Mesenchymal stem cell (in vitro differentiated cells and primary cell): ENCODE data around the gene MRGPRE.

Source experiments
- DNase-seq: peaks from one replicate; pipeline ENCODE4 v3.0.0-alpha.2; 2013
- H2AFZ ChIP-seq: one replicate; pipeline ENCODE4 v1.6.1; 2013; ENCODE audit warnings: low read depth, mild to moderate bottlenecking, control low read depth, inconsistent platforms, low read length, moderate library complexity
- H2AK5ac ChIP-seq: 2 replicates; pipeline ENCODE4 v1.6.1; 2013; ENCODE audit warnings: low read length, moderate library complexity, mild to moderate bottlenecking, inconsistent platforms; ENCODE audit not compliant: severe bottlenecking
- H2BK120ac ChIP-seq: one replicate; pipeline ENCODE4 v1.6.1; 2013; ENCODE audit warnings: low read depth, mild to moderate bottlenecking, inconsistent platforms, low read length, moderate library complexity
- H2BK12ac ChIP-seq, 2 experiments: one replicate each; pipeline ENCODE4 v1.6.1; 2013; ENCODE audit warnings: inconsistent platforms in 2 of 2, low read length in 2 of 2, mild to moderate bottlenecking in 2 of 2, moderate library complexity in 2 of 2, control low read depth in 1 of 2
- H2BK15ac ChIP-seq: one replicate; pipeline ENCODE4 v1.6.1; 2013; ENCODE audit warnings: mild to moderate bottlenecking, low read depth, inconsistent platforms; ENCODE audit not compliant: poor library complexity, severe bottlenecking
- H2BK5ac ChIP-seq: 2 replicates; pipeline ENCODE4 v1.6.1; 2013; ENCODE audit warnings: low read depth, mild to moderate bottlenecking, low read length, control low read depth, inconsistent platforms; ENCODE audit not compliant: poor library complexity, severe bottlenecking
- H3K14ac ChIP-seq, 2 experiments: one replicate each; pipeline ENCODE4 v1.6.1; 2013; ENCODE audit warnings: inconsistent platforms in 2 of 2, low read length in 2 of 2, control low read depth in 1 of 2, mild to moderate bottlenecking in 1 of 2, moderate library complexity in 1 of 2
- H3K18ac ChIP-seq, 2 experiments: one replicate each; pipeline ENCODE4 v1.6.1; 2013; ENCODE audit warnings: inconsistent platforms in 2 of 2, low read length in 2 of 2, control low read depth in 1 of 2, low read depth in 1 of 2, mild to moderate bottlenecking in 1 of 2
- H3K23ac ChIP-seq, 2 experiments: one replicate each; pipeline ENCODE4 v1.6.1; 2013; ENCODE audit warnings: inconsistent platforms in 2 of 2, low read length in 2 of 2, mild to moderate bottlenecking in 2 of 2, moderate library complexity in 2 of 2, control low read depth in 1 of 2
- H3K27ac ChIP-seq: 2 replicates; pipeline ENCODE4 v1.5.1; 2013; ENCODE audit warnings: mild to moderate bottlenecking, moderate library complexity, low read length, control low read depth, inconsistent platforms; ENCODE audit not compliant: poor library complexity, severe bottlenecking
- H3K27me3 ChIP-seq, 2 experiments: 2 replicates each; pipeline versions ENCODE4 v1.6.1 to v1.7.0; 2013; ENCODE audit warnings: low read length in 2 of 2, mild to moderate bottlenecking in 2 of 2, moderate library complexity in 2 of 2, control low read depth in 1 of 2, inconsistent platforms in 1 of 2; ENCODE audit not compliant: control insufficient read depth in 1 of 2, insufficient read depth in 1 of 2
- H3K36me3 ChIP-seq, 2 experiments: 2 replicates each; pipeline versions ENCODE4 v1.6.1 to v1.7.0; 2013; ENCODE audit warnings: low read length in 2 of 2, control low read depth in 1 of 2, inconsistent platforms in 1 of 2, low read depth in 1 of 2, mild to moderate bottlenecking in 1 of 2; ENCODE audit not compliant: insufficient read depth in 2 of 2, control insufficient read depth in 1 of 2
- H3K4ac ChIP-seq, 2 experiments: one replicate each; pipeline ENCODE4 v1.6.1; 2013; ENCODE audit warnings: inconsistent platforms in 2 of 2, low read length in 2 of 2, mild to moderate bottlenecking in 2 of 2, moderate library complexity in 2 of 2, control low read depth in 1 of 2, low read depth in 1 of 2
- H3K4me1 ChIP-seq: 2 replicates; pipeline ENCODE4 v1.6.1; 2013; ENCODE audit warnings: low read depth, low read length, control low read depth; ENCODE audit not compliant: control insufficient read depth, insufficient read depth
- H3K4me2 ChIP-seq: 2 replicates; pipeline ENCODE4 v1.6.1; 2013; ENCODE audit warnings: low read length, mild to moderate bottlenecking, inconsistent platforms; ENCODE audit not compliant: poor library complexity, severe bottlenecking
- H3K4me3 ChIP-seq, 2 experiments: 2 replicates each; pipeline versions ENCODE4 v1.5.1 to v1.7.0; 2013; ENCODE audit warnings: low read length in 2 of 2, mild to moderate bottlenecking in 2 of 2, control low read depth in 1 of 2, low read depth in 1 of 2; ENCODE audit not compliant: insufficient read depth in 1 of 2
- H3K79me1 ChIP-seq: replicated peaks from 2 replicates; pipeline ENCODE4 v1.6.1; 2013; ENCODE audit warnings: mild to moderate bottlenecking, control low read depth, low read length, inconsistent platforms; ENCODE audit not compliant: poor library complexity, severe bottlenecking
- H3K9ac ChIP-seq: 2 replicates; pipeline ENCODE4 v1.7.0; 2013; ENCODE audit warnings: mild to moderate bottlenecking, low read length, moderate library complexity
- H3K9me3 ChIP-seq: 2 replicates; pipeline ENCODE4 v1.7.0; 2013; ENCODE audit warnings: mild to moderate bottlenecking, low read length; ENCODE audit not compliant: control insufficient read depth
- H4K8ac ChIP-seq: one replicate; pipeline ENCODE4 v1.6.1; 2013; ENCODE audit warnings: inconsistent platforms, mild to moderate bottlenecking, low read length, moderate library complexity
- H4K91ac ChIP-seq: one replicate; pipeline ENCODE4 v1.6.1; 2013; ENCODE audit warnings: mild to moderate bottlenecking, low read length, inconsistent platforms
- WGBS: methylation state at CpG from one replicate; pipeline ENCODE4 v1.1.7; 2013; ENCODE audit warnings: mixed read lengths; 5-methylcytosine and 5-hydroxymethylcytosine counted together

MRGPRE gene

GRCh38 chr11:3198815-3199214, 33.4 kb downstream of the MRGPRE start:
- Histone ChIP-seq H3K27ac (no peak overlapping the region), H2BK120ac (no peak overlapping the region), H3K4me3 (no peak overlapping the region), H3K79me1 (no peaks in the 10 kb centered on the region), H3K4ac (no peak overlapping the region), H2AK5ac (no peak overlapping the region), H3K4me2 (no peak overlapping the region), H3K23ac (no peak overlapping the region), H3K36me3 (no peaks in the 10 kb centered on the region), H3K4me1 (peaks cover 10% of the 10 kb centered on the region), H2AFZ (no peak overlapping the region), H3K14ac (no peak overlapping the region), H4K91ac (no peak overlapping the region), H4K8ac (no peak overlapping the region), H3K9me3 (no peaks in the 10 kb centered on the region), H2BK15ac (no peak overlapping the region), H2BK12ac (no peak overlapping the region), H3K9ac (no peak overlapping the region), H2BK5ac (no peak overlapping the region), H3K27me3 (peaks cover 66 to 91% of the 10 kb centered on the region in 2 experiments), H3K18ac (no peak overlapping the region)
- DNase-seq = no peak
- WGBS = 85% methylated on average over 15 of the region's 15 CpGs

- WGBS = 69% methylated on average over 7 of the region's 8 CpGs
These were observed 34.2 kb downstream of the MRGPRE start for GRCh38 chr11:3197878-3198528.

DNA sequence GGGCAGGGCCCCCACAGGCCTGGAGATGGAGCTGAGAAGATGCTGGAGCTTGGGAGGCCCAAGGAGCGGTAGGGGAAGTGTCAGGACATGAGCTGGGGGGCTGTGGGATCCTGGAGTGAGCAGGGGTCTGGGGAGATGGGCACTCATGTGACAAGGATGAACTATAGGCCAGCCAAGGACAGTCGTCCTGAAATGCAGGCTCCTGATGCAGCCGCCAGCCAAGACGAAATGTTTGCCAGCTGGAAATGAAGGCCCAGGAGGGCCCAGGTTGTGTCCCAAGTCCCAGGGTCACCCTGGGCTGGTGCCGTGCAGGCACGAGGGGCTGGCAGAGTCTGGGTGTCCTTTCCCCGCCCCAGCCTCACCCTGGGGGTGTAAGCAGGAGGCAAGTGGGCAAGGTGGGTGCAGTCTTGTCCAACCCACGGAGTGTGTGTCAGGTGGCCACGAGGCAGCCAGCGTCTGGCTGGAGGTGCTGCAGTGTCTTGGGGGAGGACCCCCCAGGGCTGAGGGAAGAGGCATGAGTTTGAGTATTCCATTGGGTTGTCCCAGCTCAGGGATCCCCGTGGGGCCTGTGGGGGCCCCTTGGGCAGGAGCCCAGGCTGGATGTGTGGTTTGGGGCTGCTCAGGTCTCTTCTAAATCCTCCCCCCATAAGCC, 35.0 kb downstream of the MRGPRE start:
- Histone ChIP-seq H3K14ac (peak overlapping the region in 1 of 2 experiments; percentile 14), H3K18ac (no peak overlapping the region), H2BK5ac (no peak overlapping the region), H3K79me1 (no peaks in the 10 kb centered on the region), H2AFZ (no peak overlapping the region), H3K4me3 (no peak overlapping the region), H3K9ac (no peak overlapping the region), H4K8ac (no peak overlapping the region), H3K4me1 (peaks cover 2% of the 10 kb centered on the region), H2AK5ac (no peak overlapping the region), H3K27ac (no peak overlapping the region), H3K4ac (no peak overlapping the region), H2BK15ac (no peak overlapping the region), H3K36me3 (no peaks in the 10 kb centered on the region), H2BK12ac (no peak overlapping the region), H3K9me3 (no peaks in the 10 kb centered on the region), H3K27me3 (peaks cover 55 to 86% of the 10 kb centered on the region in 2 experiments), H3K4me2 (no peak overlapping the region), H4K91ac (no peak overlapping the region), H3K23ac (peak overlapping the region in 1 of 2 experiments; percentile 28), H2BK120ac (no peak overlapping the region)
- no peak for DNase-seq
- 75% methylated on average over 11 of the region's 11 CpGs for WGBS

More at GRCh38 chr11:3197878-3198528, 34.2 kb downstream of the MRGPRE start:
- no peaks in the 10 kb centered on the region for H3K9me3 ChIP-seq
- no peak overlapping the region for H3K4me2 ChIP-seq
- H3K4ac ChIP-seq = no peak overlapping the region
- H3K36me3 ChIP-seq = no peaks in the 10 kb centered on the region
- H3K18ac ChIP-seq = no peak overlapping the region
- H2BK12ac ChIP-seq = no peak overlapping the region
- DNase-seq = no peak
- H2BK5ac ChIP-seq = no peak overlapping the region
- no peak overlapping the region for H2BK15ac ChIP-seq
- H3K27me3 ChIP-seq = peaks cover 64 to 86% of the 10 kb centered on the region in 2 experiments
- H3K4me1 ChIP-seq = peaks cover 3% of the 10 kb centered on the region
- no peak overlapping the region for H3K9ac ChIP-seq
- no peak overlapping the region for H3K14ac ChIP-seq
- H3K79me1 ChIP-seq = no peaks in the 10 kb centered on the region
- H4K91ac ChIP-seq = no peak overlapping the region
- H3K4me3 ChIP-seq = no peak overlapping the region
- H3K23ac ChIP-seq = no peak overlapping the region
- no peak overlapping the region for H3K27ac ChIP-seq
- no peak overlapping the region for H2AFZ ChIP-seq
- no peak overlapping the region for H2AK5ac ChIP-seq
- H2BK120ac ChIP-seq = no peak overlapping the region
- H4K8ac ChIP-seq = no peak overlapping the region

GRCh38 chr11:3196161-3197043, 35.8 kb downstream of the MRGPRE start:
- Histone ChIP-seq H3K36me3 (no peaks in the 10 kb centered on the region), H2AFZ (no peak overlapping the region), H4K91ac (no peak overlapping the region), H4K8ac (no peak overlapping the region), H3K14ac (peak overlapping the region in 1 of 2 experiments; percentile 14), H3K23ac (peak overlapping the region in 1 of 2 experiments; percentile 28), H2BK5ac (no peak overlapping the region), H3K27ac (no peak overlapping the region), H3K4me3 (no peak overlapping the region), H3K27me3 (peaks cover 48 to 85% of the 10 kb centered on the region in 2 experiments), H2AK5ac (no peak overlapping the region), H2BK120ac (no peak overlapping the region), H3K79me1 (no peaks in the 10 kb centered on the region), H2BK15ac (no peak overlapping the region), H3K4me2 (no peak overlapping the region), H2BK12ac (no peak overlapping the region), H3K9ac (no peak overlapping the region), H3K4me1 (peaks cover 2% of the 10 kb centered on the region), H3K9me3 (no peaks in the 10 kb centered on the region), H3K4ac (no peak overlapping the region), H3K18ac (no peak overlapping the region)
- WGBS = 84% methylated on average over 22 of the region's 23 CpGs
- DNase-seq = no peak
